K562 (cell line): ENCODE measurements around the gene BOLA2. TPM values are rescaled to one million over a fixed set of nuclear protein-coding genes. Genes with fewer than 3 reads are reported as not detected.

Experiments
- polyA plus RNA-seq, 8 experiments: library from polyadenylated mRNA; depleted of rRNA in 4 of 8; stranded (reverse) in 5 of 8; unstranded in 3 of 8; fragments of >200 nt; fragmentation: Nextera tagmentation in 2 of 8; fragmentation: Illumina TruSeq in 1 of 8; extraction: Ambion mirVana in 2 of 8; extraction: Trizol in 1 of 8; gene quantifications; 2 replicates each; pipeline versions ENCODE4 v1.2.1 to v1.2.3, GENCODE V29; 2011 to 2014; ENCODE audit warnings: inconsistent platforms in 1 of 8, missing spikeins in 1 of 8
- small RNA-seq: library from RNA; depleted of rRNA; stranded (forward); fragments of <200 nt; gene quantifications from one replicate; pipeline ENCODE3, GENCODE V24; 2014
- total RNA-seq, 7 experiments: library from RNA; depleted of rRNA in 6 of 7; stranded (reverse); fragments of >200 nt in 6 of 7; fragmentation: Illumina TruSeq in 2 of 7; extraction: Trizol in 2 of 7; gene quantifications; 2 replicates each; pipeline versions ENCODE4 v1.2.1 to v1.2.3, GENCODE V29; 2011 to 2021; ENCODE audit warnings: low replicate concordance in 1 of 7

The BOLA2 gene
- total and polyA plus RNA-seq, 9 of the 15 experiments (the other 6 are each of a cell fraction or from before 2014, with no cell fraction given), result 6.3 to 115 (median 26.8) TPM

Small RNA genes within 50 kb of the gene (small RNA-seq; reads per million reads assigned to genes)
- not detected for gene AC133555.2

Other genes with a start within 250 kb of the BOLA2 start
- 0.08 and 0.18 TPM in 2 replicates for gene NPIPB11, start 47.6 kb downstream of the BOLA2 start, total RNA-seq (2014; rRNA removed)
- gene NPIPB11, start 47.6 kb downstream of the BOLA2 start, total RNA-seq (2014; rRNA removed; fragmentation: Illumina TruSeq; extraction: Trizol), result 0.26 and 0.36 TPM in 2 replicates
- 0.47 and 0.49 TPM in 2 replicates for gene NPIPB11, start 47.6 kb downstream of the BOLA2 start, total RNA-seq (2015; rRNA removed; fragmentation: Illumina TruSeq; extraction: Trizol)
- 0.80 and 0.87 TPM in 2 replicates for gene NPIPB11, start 47.6 kb downstream of the BOLA2 start, total RNA-seq (2021)
- gene NPIPB11, start 47.6 kb downstream of the BOLA2 start, polyA plus RNA-seq (2011; rRNA removed), result 0.33 and 0.92 TPM in 2 replicates
- 1.3 and 1.9 TPM in 2 replicates for gene NPIPB11, start 47.6 kb downstream of the BOLA2 start, polyA plus RNA-seq (2014; fragmentation: Illumina TruSeq; extraction: Trizol)
- gene NPIPB11, start 47.6 kb downstream of the BOLA2 start, polyA plus RNA-seq (2014; fragmentation: Nextera tagmentation; extraction: Ambion mirVana), result under 1 TPM; 0.03 to 0.20 TPM
- gene NPIPB11, start 47.6 kb downstream of the BOLA2 start, polyA plus RNA-seq (2014; rRNA removed), result 0.95 and 1.2 TPM in 2 replicates
- 4.0 and 19.6 TPM in 2 replicates for gene SLX1B, start 182 bp upstream of the BOLA2 start, total RNA-seq (2014; rRNA removed)
- gene SLX1B, start 182 bp upstream of the BOLA2 start, total RNA-seq (2014; rRNA removed; fragmentation: Illumina TruSeq; extraction: Trizol), result 10.9 and 11.4 TPM in 2 replicates
- gene SLX1B, start 182 bp upstream of the BOLA2 start, total RNA-seq (2015; rRNA removed; fragmentation: Illumina TruSeq; extraction: Trizol), result 28.1 and 31.0 TPM in 2 replicates
- gene SLX1B, start 182 bp upstream of the BOLA2 start, total RNA-seq (2021), result 43.5 and 49.6 TPM in 2 replicates
- 12.4 and 15.1 TPM in 2 replicates for gene SLX1B, start 182 bp upstream of the BOLA2 start, polyA plus RNA-seq (2011; rRNA removed)
- 10.3 and 24.1 TPM in 2 replicates for gene SLX1B, start 182 bp upstream of the BOLA2 start, polyA plus RNA-seq (2014; fragmentation: Illumina TruSeq; extraction: Trizol)
- 1 to 10 TPM; 1.6 to 2.8 TPM for gene SLX1B, start 182 bp upstream of the BOLA2 start, polyA plus RNA-seq (2014; fragmentation: Nextera tagmentation; extraction: Ambion mirVana)
- gene SLX1B, start 182 bp upstream of the BOLA2 start, polyA plus RNA-seq (2014; rRNA removed), result 22.8 and 41.7 TPM in 2 replicates
- 3.5 and 9.5 TPM in 2 replicates for gene SULT1A4, start 5.6 kb upstream of the BOLA2 start, total RNA-seq (2014; rRNA removed)
- gene SULT1A4, start 5.6 kb upstream of the BOLA2 start, total RNA-seq (2014; rRNA removed; fragmentation: Illumina TruSeq; extraction: Trizol), result 4.7 and 11.6 TPM in 2 replicates
- gene SULT1A4, start 5.6 kb upstream of the BOLA2 start, total RNA-seq (2015; rRNA removed; fragmentation: Illumina TruSeq; extraction: Trizol), result 7.7 and 8.8 TPM in 2 replicates
- 0.58 and 6.8 TPM in 2 replicates for gene SULT1A4, start 5.6 kb upstream of the BOLA2 start, total RNA-seq (2021)
- 1.9 and 2.3 TPM in 2 replicates for gene SULT1A4, start 5.6 kb upstream of the BOLA2 start, polyA plus RNA-seq (2011; rRNA removed)
- 13.1 and 18.8 TPM in 2 replicates for gene SULT1A4, start 5.6 kb upstream of the BOLA2 start, polyA plus RNA-seq (2014; fragmentation: Illumina TruSeq; extraction: Trizol)
- 10 to 100 TPM; 18.6 to 22.6 TPM for gene SULT1A4, start 5.6 kb upstream of the BOLA2 start, polyA plus RNA-seq (2014; fragmentation: Nextera tagmentation; extraction: Ambion mirVana)
- 3.1 and 3.3 TPM in 2 replicates for gene SULT1A4, start 5.6 kb upstream of the BOLA2 start, polyA plus RNA-seq (2014; rRNA removed)
- gene NPIPB12, start 52.1 kb upstream of the BOLA2 start, total RNA-seq (2014; rRNA removed), result 8.9 and 16.8 TPM in 2 replicates
- 23.6 and 27.3 TPM in 2 replicates for gene NPIPB12, start 52.1 kb upstream of the BOLA2 start, total RNA-seq (2014; rRNA removed; fragmentation: Illumina TruSeq; extraction: Trizol)
- gene NPIPB12, start 52.1 kb upstream of the BOLA2 start, total RNA-seq (2015; rRNA removed; fragmentation: Illumina TruSeq; extraction: Trizol), result 20.8 and 25.0 TPM in 2 replicates
- gene NPIPB12, start 52.1 kb upstream of the BOLA2 start, total RNA-seq (2021), result 35.2 and 37.5 TPM in 2 replicates
- gene NPIPB12, start 52.1 kb upstream of the BOLA2 start, polyA plus RNA-seq (2011; rRNA removed), result 24.7 and 28.9 TPM in 2 replicates
- 34.6 and 47.0 TPM in 2 replicates for gene NPIPB12, start 52.1 kb upstream of the BOLA2 start, polyA plus RNA-seq (2014; fragmentation: Illumina TruSeq; extraction: Trizol)
- gene NPIPB12, start 52.1 kb upstream of the BOLA2 start, polyA plus RNA-seq (2014; fragmentation: Nextera tagmentation; extraction: Ambion mirVana), result 1 to 10 TPM; 3.3 to 8.3 TPM
- gene NPIPB12, start 52.1 kb upstream of the BOLA2 start, polyA plus RNA-seq (2014; rRNA removed), result 24.7 and 33.4 TPM in 2 replicates
- 75.4 and 91.8 TPM in 2 replicates for gene SPN, start 208.9 kb upstream of the BOLA2 start, total RNA-seq (2014; rRNA removed)
- 80.6 and 85.0 TPM in 2 replicates for gene SPN, start 208.9 kb upstream of the BOLA2 start, total RNA-seq (2014; rRNA removed; fragmentation: Illumina TruSeq; extraction: Trizol)
- gene SPN, start 208.9 kb upstream of the BOLA2 start, total RNA-seq (2015; rRNA removed; fragmentation: Illumina TruSeq; extraction: Trizol), result 110 and 114 TPM in 2 replicates
- gene SPN, start 208.9 kb upstream of the BOLA2 start, total RNA-seq (2021), result 202 and 225 TPM in 2 replicates
- gene SPN, start 208.9 kb upstream of the BOLA2 start, polyA plus RNA-seq (2011; rRNA removed), result 56.7 and 114 TPM in 2 replicates
- gene SPN, start 208.9 kb upstream of the BOLA2 start, polyA plus RNA-seq (2014; fragmentation: Illumina TruSeq; extraction: Trizol), result 174 and 221 TPM in 2 replicates
- 10 to 100 TPM; 24.3 to 34.3 TPM for gene SPN, start 208.9 kb upstream of the BOLA2 start, polyA plus RNA-seq (2014; fragmentation: Nextera tagmentation; extraction: Ambion mirVana)
- 74.2 and 79.4 TPM in 2 replicates for gene SPN, start 208.9 kb upstream of the BOLA2 start, polyA plus RNA-seq (2014; rRNA removed)
- 112 and 115 TPM in 2 replicates for gene QPRT, start 224.8 kb upstream of the BOLA2 start, total RNA-seq (2014; rRNA removed)
- 37.3 and 39.2 TPM in 2 replicates for gene QPRT, start 224.8 kb upstream of the BOLA2 start, total RNA-seq (2014; rRNA removed; fragmentation: Illumina TruSeq; extraction: Trizol)
- gene QPRT, start 224.8 kb upstream of the BOLA2 start, total RNA-seq (2015; rRNA removed; fragmentation: Illumina TruSeq; extraction: Trizol), result 72.8 and 76.7 TPM in 2 replicates
- 80.7 and 86.5 TPM in 2 replicates for gene QPRT, start 224.8 kb upstream of the BOLA2 start, total RNA-seq (2021)
- gene QPRT, start 224.8 kb upstream of the BOLA2 start, polyA plus RNA-seq (2011; rRNA removed), result 38.9 and 73.1 TPM in 2 replicates
- gene QPRT, start 224.8 kb upstream of the BOLA2 start, polyA plus RNA-seq (2014; fragmentation: Illumina TruSeq; extraction: Trizol), result 64.1 and 72.4 TPM in 2 replicates
- 10 to 100 TPM in 1 of 2 experiments, 1 to 10 TPM in 1; 7.7 to 10.8 TPM for gene QPRT, start 224.8 kb upstream of the BOLA2 start, polyA plus RNA-seq (2014; fragmentation: Nextera tagmentation; extraction: Ambion mirVana)
- gene QPRT, start 224.8 kb upstream of the BOLA2 start, polyA plus RNA-seq (2014; rRNA removed), result 64.3 and 68.8 TPM in 2 replicates